ENCODE data around the gene LRP6.
"Not testable (repeated sequence)": the region's sequence is repeated elsewhere in the genome, so short reads cannot be mapped to it uniquely, and the experiment has no call there.

Gene LRP6

DNA sequence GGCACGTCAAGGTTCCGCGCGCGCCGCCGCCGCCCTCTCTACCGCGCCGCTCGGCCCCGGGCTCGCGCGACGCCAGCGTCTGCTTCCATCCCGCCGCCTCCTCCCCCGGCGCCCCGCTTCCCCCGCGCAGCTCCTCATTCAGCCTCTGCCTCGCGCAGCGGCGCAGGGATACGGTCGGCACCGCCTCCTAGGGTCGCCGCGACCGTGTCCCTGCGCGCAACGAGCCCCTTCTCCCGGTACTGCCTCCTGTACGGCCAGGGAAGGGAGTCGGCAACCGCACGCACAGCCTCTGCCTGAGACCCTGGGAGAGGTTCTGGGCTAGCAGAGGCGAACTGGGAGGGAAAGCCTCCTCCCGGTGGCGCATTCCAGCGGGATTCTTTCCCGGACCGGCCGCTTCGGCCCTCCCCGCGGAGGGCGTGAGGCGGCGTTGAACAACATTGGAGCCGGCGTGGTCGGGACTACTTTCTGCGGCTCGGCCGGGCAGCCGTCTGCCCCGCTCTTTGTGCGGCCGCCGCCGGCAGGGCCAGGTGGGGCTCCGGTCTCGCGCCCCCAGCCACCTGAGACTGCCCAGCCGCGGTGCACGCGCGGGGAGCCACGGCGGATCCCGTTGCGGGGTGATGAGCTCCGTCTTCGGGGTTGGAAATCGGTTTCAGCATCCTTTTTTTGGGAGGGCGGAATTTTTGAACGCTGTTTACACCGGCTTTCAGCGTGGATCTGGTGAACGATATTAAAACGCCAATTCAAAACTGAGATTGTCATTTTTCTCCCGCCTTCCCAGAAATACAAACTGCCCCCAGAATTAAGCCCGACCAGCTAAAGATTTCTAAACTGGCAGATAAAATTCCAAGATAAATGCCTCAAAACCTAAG, at the start of gene LRP6:
LRP6 (minus strand) TSS at position 172 of the 869 bp plus-strand sequence. CDS start 309 bp downstream, outside the sequence.
- peak; percentile 45 to 56 for DNase-seq (ENCODE audit: extremely low read depth in 1 of 2, low read depth in 1 of 2)

DNA sequence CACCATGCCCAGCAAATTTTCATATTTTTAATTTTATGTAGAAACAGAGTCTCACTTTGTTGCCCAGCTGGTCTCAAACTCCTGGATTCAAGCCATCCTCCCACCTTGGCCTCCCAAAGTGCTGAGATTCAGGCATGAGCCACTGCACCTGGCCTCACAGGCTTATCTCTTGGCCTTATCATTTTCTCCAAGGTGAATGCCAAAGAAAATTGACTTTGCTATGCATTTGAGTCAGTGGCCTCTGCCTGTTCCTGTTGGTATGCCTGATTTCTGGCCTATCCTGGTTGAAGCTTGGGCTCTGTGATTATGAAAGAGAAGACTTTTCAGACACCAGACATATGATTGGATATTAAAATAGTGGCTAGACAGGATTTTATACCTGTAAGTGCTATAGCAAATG, 49.0 kb upstream of the LRP6 start:
- no peak for DNase-seq (ENCODE audit: extremely low read depth in 1 of 2, low read depth in 1 of 2)

DNA sequence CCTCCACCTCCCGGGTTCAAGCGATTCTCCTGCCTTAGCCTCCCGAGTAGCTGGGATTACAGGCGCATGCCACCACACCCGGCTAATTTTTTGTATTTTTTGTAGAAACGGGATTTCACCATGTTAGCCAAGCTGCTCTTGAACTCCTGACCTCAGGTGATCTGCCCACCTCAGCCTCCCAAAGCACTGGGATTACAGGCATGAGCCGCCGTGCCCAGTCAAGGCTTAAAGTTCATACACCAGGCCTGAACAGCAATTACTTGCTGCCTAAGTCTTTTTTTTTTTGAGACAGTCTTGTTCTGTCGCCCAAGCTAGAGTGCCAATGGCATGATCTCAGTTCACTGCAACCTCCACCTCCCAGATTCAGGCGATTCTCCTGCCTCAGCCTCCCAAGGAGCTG, 43.9 kb upstream of the LRP6 start:
- not testable (repeated sequence) for DNase-seq (ENCODE audit: extremely low read depth in 1 of 2, low read depth in 1 of 2)

DNA sequence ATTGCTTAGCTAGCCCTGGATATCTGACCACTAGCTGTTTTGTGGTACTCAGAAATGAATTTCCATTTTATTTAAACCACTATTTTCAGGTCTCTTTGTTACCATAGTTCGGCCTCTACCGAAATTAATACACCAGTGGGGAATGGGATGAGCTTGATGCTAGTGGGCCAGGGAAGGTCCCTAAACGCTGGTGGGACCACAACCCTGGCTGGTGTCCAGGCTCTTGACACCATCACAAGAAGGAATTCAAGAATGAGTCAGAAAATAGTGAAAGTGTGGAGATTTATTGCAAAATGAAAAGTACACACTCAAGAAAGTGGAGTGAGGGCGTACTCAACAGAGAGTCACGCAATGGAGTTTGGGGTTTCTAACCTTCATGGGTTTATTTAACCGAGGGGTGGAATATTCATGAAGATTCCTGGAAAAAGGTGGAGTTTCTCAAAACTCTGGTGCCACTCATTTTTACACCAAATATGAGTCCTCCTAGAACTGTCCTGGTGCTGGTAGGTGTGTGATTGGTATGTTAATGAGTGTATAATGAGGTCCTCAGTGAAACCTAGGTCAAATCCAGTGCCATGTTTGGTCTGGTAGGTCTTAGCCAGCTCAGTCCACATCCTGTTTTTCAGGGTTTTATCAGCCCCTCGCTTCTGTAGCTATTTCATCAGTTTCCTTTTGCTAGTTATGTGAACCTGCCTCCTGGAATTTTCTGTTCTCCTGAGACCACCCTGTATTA, 38.9 kb upstream of the LRP6 start:
- DNase-seq (ENCODE audit: extremely low read depth in 1 of 2, low read depth in 1 of 2): no peak

DNA sequence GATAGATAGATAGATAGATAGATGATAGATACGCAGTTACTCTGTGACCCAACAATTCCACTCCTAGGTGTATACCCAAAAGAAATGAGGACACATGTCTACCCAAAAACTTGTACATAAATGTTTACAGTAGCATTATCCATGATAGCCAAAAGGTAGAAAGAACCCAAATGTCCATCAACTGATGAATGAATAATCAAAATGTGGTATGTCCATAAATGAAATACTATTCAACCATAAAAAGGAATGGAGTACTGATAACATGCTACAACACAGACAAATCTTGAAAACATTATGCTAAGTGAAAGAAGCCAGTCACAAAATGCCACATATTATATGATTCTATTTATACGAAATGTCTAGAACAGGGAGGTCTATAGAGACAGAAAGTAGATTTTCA, 36.1 kb upstream of the LRP6 start:
- no peak for DNase-seq (ENCODE audit: extremely low read depth in 1 of 2, low read depth in 1 of 2)

DNA sequence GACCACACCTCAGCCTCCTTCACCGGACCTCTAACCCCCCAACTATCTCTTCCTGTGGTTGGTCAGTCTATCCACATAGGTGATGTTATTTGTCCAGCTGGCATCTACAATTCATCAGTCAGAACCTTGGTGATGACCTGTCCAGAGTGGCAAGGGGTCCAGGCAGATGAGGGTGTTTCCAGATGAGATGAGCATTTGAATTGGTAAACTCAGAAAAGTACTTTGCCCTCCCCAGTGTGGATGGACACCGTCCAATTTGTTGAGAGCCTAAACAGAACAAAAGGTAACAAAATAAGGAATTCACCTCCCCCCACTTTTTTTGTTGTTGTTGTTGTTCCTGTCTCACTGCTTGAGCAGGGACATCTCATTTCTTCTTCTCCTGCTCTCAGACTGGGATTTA, 34.3 kb upstream of the LRP6 start:
- no peak for DNase-seq (ENCODE audit: extremely low read depth in 1 of 2, low read depth in 1 of 2)

DNA sequence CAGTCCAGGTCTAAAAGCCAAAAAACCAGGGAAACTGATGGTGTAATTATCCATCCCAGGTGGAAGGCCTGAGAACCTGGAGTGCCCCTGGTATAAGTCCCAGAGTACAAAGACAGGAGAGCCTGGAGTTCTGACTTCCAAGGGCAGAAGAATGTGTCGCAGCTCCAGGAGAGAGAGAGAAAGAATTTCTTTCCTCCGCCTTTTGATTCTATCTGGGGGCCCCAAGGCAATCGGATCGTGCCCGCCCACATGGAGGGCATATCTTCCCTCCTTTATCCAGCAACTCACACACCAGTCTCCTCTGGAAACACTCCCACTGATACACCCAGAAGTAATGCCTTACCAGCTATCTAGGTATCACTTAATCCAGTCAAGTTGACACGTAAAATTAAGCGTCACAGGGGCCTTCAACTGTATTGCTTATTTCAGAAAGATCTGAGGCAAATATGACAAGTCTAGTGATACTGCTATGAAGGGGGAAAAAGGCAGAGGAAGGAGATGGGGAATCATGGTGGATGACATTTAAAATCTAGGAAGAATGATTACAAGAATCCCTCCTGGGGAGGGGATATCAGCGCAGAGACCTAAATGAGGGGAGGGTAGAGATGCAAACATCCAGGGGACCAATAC, 30.5 kb upstream of the LRP6 start:
- no peak for DNase-seq (ENCODE audit: extremely low read depth in 1 of 2, low read depth in 1 of 2)

DNA sequence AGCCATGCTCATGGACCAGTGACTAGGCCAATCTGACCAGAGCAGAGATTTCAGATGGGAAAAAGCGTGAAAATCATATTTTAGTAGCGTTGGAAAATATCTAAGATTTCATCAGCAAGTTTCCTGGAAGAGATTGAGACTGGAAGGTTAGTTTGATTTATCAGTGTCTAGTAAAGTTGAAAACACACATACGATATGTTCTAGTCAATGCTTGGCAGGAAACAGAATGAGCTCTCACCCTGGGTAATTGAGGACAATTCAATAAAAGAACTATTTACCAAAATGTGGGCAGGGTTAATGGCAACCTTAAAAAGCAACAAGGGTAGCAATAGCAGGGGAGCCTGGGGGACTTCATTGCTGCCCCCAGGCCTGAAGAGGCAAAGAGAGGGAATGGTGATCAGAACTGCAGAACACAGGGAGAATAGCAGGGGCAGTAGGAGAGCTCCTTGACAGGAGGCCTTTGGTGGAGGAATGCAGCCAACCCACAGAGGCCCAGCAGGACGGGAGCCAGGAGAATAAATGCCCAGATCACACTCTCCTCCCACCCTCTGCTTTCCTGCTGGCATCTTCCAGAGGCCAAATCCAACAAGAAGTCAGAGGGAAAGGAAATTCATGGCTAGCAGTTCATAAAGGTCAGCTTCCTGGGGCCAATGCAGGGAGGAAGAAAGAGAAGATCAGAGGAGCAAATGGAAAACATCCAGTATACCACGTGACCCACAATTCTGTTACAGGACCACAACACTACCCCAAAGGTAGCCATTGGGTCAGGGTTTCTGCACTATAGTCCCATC, 27.6 kb upstream of the LRP6 start:
- no peak for DNase-seq (ENCODE audit: extremely low read depth in 1 of 2, low read depth in 1 of 2)

DNA sequence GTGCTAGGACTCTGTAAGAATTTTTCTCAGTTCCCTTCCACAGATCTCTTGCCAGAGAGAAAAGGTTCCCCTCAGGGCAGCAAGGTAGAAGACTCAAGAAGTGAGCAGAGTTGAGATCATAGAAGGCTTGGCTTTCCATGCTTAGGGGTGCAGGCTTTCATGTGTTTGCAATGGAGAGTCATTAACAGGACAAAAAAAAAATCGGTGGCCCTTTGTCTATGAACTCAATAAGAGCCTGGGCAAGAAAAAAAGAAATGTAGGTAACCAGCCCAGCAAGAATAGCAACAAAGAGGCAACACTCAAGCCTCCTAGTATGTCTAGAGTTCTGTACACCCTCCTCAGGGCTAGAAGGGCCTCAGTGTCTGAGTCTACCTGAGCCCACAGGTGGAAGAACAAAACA, 23.4 kb upstream of the LRP6 start:
- DNase-seq (ENCODE audit: extremely low read depth in 1 of 2, low read depth in 1 of 2): no peak

DNA sequence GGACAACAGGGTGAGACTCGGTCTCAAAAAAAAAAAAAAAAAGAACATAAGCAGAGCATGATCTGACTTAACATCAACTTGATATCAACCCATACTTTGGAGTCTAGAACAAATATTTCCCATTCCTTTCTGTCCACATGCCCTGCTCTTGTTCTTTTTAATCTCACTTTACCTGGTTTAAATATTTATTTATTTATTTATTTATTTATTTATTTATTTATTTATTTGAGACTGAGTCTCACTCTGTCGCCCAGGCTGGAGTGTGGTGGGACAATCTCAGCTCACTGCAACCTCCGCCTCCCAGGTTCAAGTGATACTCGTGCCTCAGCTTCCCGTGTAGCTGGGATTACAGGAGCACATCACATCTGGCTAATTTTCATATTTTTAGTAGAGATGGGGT, 19.6 kb upstream of the LRP6 start:
- no peak for DNase-seq (ENCODE audit: extremely low read depth in 1 of 2, low read depth in 1 of 2)

DNA sequence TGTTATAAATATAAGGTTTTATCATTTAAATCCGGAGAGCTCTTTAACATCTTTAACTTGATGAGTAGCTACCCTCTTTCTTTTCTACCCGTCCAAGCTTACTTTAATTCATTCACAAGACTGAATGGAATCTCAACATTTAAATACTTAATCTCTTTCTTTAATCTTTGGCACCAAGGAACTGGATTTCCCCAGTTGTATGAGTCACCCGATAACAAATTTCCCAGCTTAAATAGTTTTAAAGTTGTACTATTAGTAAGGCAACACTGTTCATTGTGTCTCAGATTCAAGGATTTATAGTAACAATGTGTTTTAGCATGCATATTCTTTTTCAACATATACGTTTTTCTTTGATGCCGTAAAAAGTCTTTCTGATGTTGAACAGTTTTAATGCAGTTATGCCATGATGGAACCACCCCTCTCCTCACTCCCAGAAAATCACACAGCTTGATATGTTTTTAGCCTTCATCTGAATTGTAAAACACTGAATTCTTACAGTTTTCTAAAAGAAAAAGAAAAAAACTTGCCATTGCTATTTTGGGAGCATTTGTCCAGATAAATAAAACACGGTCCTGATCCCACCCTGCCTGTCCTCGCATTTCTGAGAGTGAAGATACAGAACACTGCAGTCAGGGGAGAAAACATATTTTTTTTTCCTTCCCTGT, 16.0 kb upstream of the LRP6 start:
- no peak for DNase-seq (ENCODE audit: extremely low read depth in 1 of 2, low read depth in 1 of 2)

DNA sequence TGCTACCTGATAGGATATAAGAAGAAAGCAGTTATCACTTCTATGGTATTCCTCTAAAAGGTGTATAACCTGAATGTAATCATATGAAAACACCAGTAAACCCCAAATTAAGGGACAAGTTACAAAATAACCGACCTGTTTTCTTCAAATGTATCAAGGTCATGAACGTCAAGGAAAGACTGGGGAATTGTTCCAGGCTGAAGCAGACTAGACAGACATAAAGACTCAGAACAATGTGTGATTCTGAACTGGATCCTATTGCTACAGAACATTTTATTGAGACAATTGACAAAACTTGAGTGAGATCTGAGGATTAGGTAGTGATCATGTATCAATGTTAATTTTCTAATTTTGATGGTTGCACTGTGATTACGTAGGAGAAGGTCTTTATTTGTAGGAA, 15.4 kb upstream of the LRP6 start:
- DNase-seq (ENCODE audit: extremely low read depth in 1 of 2, low read depth in 1 of 2): no peak

DNA sequence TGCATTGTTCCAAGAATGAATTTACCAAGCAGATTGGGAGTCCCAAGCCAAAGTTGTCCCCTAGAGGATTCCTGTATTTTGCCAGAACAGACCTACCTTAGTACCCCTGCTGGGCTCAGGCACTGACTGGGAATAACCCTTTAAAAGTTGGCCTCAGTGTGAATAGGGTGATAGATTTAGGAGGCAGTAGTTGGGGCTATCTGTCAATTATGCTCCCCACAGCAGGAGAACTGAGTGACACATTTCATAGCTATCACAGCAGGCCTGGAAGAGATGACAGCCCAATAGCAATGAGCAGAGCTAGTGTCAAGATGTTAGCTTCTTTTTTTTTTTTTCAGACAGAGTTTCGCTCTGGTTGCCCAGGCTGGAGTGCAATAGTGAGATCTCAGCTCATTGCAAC, 14.3 kb upstream of the LRP6 start:
- no peak for DNase-seq (ENCODE audit: extremely low read depth in 1 of 2, low read depth in 1 of 2)

DNA sequence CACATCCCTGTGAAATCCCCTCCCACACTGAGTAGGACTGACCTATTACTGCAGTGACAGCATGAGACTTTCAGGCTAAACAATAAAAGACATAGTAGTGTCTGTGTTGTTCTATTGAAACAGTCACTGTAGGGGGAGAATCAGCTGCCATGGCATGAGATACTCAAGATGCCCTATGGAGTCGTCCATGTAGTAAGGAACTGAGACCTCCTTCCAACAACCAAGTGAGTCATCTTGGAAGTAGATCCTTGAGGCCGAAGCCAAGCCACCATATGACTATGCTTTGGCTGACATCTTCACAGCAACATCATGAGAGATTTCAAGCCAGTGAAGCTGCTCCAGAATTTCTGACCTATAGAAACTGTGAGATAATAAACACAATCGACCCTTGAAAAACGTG, 12.1 kb upstream of the LRP6 start:
- no peak for DNase-seq (ENCODE audit: extremely low read depth in 1 of 2, low read depth in 1 of 2)

DNA sequence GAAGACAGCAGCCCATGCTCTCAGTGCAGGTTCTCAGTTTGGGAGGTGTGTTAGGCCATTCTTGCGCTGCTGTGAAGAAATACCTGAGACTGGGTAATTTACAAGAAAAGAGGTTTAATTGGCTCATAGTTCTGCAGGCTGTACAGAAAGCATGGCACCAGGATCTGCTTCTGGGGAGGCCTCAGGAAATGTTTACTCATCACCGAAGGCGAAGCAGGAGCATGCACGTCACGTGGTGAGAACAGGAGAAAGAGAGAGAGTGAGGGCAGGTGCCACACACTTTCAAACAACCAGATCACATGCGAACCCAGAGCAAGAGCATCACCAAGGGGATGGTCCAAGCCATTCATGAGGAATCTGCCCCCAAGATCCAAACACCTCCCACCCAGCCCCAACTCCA, 9.0 kb upstream of the LRP6 start:
- no peak for DNase-seq (ENCODE audit: extremely low read depth in 1 of 2, low read depth in 1 of 2)

DNA sequence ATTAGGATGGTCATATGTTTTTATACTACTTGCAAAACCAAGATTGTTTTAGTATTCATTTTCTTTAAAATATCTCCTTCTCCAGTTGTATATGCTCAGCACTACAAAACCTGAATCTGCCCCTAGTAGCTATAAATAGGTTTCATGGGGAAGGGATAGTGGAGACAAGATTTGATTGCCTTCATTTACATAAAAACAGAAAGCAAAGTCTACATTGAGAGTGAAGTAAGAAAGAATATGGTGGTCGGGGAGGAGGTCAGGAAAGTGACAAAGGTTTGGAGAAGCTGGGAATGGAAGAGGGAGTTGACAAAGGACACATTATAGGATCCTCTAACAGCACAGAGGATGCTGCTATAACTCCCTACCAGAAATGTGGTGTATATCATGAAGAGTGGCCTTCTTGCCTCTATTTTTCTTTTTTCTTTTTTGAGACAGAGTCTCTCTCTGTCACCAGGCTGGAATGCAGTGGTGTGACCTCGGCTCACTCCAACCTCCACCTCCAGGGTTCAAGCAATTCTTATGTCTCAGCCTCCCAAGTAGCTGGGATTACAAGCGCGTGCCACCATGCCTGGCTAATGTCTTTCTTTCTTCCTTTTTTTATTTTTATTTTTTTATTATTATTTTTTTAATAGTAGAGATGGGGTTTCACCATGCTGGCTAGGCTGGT, 6.6 kb upstream of the LRP6 start:
- no peak for DNase-seq (ENCODE audit: extremely low read depth in 1 of 2, low read depth in 1 of 2)

DNA sequence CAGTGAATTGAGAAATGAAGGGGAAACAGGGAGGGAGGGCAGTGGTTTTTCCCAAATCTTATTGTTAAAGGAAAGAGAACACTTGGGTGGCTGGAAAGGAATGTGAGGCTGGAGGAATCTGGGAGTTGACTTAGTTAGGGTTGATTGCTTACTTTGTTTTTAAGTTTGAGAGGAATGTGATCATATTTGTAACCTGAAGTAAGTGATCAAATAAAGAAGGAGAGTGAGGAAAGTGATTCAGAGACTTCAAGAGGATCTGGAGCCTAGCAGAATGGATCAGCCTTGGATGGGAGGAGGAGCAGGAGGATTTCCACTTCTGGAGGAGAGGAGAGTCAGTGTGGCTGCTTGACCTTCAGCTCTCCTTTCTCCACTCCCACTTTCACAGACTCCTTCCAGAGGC, 6.0 kb upstream of the LRP6 start:
- no peak for DNase-seq (ENCODE audit: extremely low read depth in 1 of 2, low read depth in 1 of 2)

DNA sequence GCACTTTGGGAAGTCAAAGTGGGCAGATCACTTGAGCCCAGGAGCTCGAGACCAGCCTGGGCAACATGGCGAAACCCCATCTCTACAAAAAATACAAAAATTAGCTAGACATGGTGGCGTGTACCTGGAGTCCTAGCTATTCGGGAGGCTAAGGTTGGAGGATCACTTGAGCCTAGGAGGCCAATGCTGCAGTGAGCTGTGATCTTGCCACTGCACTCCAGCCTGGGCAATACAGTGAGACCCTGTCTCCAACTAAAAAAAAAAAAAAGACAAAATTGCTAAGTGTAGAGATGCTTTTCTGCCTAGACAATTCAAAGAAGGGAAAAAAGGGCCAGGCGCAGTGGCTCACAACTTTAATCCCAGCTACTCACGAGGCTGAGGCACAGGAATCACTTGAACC, 3.4 kb upstream of the LRP6 start:
- DNase-seq (ENCODE audit: extremely low read depth in 1 of 2, low read depth in 1 of 2): no peak

DNA sequence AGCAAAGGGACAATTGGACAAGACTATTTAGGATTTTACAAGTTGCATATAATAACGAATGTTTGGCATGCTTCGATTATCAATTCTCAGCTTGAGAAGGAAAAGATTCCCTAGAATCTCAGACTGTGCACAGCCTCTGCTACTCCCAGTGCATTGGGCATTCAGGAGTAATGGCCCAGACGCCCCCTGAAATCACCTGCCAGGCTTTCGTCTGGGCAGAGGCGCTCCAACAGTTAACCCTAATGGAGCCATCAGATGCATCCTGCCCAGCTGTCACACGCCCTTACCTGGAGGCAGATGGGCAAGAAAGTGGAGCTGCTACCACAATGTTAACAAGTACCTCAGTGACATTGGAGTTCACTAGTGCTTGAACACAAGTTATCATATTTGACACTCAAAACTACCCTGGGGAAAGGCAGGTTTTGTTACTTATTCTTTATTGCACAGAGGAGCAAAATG, 927 bp upstream of the LRP6 start:
- no peak for DNase-seq (ENCODE audit: extremely low read depth in 1 of 2, low read depth in 1 of 2)

DNA sequence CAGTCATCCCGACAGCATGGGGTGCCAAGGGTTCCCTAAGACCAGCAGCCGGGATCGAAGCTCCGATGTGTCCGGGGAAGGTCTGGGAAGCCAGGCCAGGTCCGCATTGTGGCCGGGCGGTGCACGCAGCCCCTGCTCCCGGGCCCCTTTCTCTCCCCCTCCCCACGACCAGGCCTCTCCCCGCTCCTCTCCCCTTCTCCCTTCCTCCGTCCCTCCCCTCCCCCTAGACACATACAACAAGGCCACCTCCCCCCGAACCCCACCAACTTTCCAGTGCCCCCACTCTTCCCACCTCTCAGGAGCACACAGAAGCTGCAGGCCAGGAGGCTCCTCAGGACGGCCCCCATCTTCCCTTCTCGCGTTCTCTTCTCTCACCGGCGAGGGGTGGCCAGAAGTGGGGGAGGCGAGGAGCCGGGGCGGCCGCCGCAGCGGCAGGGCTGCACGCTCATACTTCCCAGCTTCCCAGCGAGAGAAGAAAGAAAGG, 413 bp downstream of the LRP6 start:
- no peak for DNase-seq (ENCODE audit: extremely low read depth in 1 of 2, low read depth in 1 of 2)

Measured in stimulated activated CD8-positive, alpha-beta memory T cell treated with anti-CD3 and anti-CD28 coated beads, Interleukin-7, amount 100 ng/mL, for 48 hours (primary cell).